Kidney tubule cell (primary cell): ENCODE results near the gene CINP.
"Not testable (repeated sequence)": the region's sequence is repeated elsewhere in the genome, so short reads cannot be mapped to it uniquely, and the experiment has no call there.

Experiments
- DNase-seq: peaks from one replicate; pipeline ENCODE4 v3.0.0-alpha.2; 2018; ENCODE audit warnings: low spot score

Gene CINP

DNA sequence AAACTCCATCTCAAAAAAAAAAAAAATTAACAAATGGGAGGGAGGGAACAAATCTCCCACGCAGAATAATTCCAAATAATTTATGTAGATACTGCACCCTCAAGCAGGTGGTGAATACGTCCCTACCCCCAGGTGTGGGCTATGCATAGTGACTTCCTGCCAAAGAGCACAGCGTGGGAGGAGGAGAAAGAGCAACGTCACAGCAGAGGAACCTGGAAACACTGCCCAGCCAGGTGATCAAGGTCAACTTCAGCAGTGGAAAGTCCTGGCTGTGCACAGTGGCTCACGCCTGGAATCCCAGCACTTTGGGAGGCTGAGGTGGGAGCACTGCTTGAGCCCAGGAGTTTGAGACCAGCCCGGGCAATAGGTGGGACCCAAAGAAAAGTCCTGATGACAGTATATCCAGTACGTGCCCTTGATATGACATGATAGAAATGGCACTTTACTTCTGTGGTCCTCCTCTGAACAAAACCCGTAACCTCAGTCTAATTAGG, 9.5 kb downstream of the CINP start:
- no peak for DNase-seq

DNA sequence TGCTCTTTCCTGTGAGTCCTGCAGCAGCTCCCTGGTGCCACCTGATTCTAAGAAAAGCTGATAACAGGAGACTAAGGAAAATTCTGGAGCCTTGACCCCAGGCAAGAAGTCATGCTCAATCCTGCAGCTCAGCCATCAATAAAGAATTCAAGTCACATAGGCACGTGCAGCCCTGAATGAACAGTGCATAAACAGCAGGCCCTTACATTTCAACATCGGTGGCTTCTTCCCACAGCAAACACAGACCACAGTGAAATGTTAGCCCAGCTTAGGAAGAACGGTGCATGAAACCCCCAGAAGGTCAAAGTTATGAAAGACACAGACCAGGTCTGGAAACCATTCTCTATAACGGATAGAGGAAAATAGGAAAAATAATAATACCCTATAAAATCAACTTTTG, 10.5 kb downstream of the CINP start:
- DNase-seq: no peak

DNA sequence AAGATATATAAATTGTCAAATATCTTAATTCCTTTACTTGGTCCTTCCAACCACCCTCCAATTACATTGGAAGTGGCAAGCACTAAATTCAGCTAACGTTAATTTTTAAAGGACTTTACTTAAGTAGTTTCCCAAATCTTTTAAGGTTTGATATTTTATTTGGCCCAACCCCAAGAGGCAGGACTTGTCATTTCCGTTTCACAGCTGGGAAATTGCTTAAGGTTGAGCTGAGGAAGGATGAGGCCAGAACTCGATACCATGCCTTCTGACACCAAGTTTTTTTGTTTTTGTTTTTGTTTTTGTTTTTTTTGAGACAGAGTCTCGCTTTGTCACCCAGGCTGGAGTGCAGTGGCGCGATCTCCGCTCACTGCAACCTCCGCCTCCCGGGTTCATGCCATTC, 11.1 kb downstream of the CINP start:
- DNase-seq: not testable (repeated sequence)

DNA sequence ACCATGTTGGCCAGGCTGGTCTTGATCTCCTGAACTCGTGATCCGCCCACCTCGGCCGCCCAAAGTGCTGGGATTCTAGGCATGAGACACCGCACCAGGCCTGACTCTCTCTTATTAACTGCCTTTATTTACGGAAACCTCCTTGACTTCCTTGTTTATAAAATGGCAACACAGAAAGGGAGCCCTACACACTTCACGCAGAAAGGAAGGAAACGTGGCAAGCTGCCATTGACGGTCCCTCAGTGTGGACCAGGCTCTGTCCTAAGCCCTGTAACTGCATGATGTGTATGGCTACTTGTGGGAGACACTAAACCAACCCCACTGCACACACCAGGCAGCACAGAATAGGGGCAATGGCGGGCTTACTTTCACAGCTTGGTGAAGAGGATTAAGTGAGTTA, 11.7 kb downstream of the CINP start:
- no peak for DNase-seq

DNA sequence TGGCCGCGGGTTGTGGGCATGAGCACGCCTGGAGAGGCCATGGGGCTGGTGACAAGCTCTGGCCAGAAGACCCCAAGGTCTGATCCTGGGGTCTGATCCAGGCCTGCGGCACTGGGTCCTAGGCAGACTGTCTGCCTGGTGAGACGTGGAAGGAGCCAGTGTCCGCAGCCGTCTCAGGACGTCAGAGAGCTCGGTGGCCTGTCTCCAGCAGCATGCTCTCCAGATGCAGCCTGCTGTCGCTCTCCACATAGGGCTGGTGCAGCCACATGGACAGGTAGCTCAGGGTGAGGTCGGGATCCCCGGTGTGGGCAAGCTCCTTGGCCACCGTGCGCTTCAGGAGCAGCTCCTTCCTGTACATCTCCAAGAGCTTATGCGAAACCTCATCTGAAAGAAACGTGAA, 14.3 kb downstream of the CINP start:
- DNase-seq: no peak

DNA sequence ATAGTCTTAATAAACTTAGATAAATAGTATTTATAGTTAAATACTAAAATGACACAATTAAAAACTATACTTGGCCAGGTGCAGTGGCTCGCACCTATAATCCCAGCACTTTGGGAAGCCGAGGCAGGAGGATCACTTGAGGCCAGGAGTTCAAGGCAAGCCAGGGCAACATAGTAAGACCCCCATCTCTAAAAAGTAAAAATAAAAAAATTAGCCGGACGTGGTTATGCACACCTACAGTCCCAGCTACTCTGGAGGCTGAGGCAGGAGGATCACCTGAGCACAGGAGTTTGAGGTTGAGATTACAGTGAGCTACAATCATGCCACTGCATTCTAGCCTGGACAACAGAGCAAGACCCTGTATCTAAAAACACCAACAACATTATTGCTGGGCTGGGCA, 16.0 kb downstream of the CINP start:
- no peak for DNase-seq

DNA sequence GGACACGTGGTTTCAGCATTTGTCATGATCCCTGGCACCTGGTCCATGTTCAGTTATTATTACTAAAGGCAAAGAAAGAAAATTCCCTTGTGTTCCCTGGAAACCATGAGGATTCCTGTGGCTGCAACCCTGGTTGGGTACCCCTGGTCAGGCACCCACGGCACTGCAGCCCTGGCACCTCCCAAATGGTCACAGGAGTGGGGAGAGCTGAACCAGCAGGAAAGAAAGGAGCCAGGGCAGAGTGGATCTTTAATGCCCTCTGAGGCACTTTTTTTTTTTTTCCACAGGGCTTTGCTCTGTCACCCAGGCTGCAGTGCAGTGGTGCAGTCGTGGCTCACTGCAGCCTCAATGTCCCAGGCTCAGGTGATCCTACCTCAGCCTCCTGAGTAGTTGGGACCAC, 17.5 kb downstream of the CINP start:
- no peak for DNase-seq

DNA sequence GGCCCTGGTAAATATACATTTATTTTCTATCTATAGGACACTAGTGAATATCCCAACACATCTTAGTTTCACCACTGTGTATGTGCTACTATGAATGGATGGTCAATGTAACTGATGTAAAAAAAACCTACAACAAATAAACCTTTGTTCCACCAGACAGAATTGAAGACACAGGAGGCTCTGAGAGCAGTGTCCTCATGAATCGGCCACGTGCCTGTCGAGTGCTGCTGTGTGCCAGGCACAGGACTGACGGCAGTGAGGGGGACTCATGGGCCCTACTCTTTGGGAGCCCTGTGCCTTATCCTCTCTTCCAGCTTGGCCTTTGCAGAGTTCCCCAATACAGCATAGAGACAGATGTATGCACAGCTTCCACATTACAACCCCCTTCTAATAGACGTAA, 18.2 kb downstream of the CINP start:
- DNase-seq: no peak

DNA sequence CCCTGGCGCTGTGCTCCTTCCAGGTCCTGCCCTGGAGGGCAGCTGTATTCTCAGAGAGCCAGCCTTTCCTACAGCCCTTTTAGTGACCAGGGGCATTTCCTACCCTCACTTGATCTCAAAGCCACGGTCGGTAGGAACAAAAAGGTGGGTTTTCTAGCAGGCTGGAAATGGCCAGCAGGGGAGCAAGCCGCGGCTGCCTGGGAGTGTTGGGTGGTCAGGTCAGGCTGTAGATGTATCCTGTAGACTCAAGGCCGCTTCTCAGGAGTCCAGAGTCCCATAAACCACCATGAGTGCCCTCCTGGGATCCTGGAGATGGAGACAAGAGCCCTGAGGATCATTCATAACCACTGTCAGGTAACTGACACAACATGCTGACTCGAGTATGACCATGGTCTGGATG, 18.6 kb downstream of the CINP start:
- no peak for DNase-seq

DNA sequence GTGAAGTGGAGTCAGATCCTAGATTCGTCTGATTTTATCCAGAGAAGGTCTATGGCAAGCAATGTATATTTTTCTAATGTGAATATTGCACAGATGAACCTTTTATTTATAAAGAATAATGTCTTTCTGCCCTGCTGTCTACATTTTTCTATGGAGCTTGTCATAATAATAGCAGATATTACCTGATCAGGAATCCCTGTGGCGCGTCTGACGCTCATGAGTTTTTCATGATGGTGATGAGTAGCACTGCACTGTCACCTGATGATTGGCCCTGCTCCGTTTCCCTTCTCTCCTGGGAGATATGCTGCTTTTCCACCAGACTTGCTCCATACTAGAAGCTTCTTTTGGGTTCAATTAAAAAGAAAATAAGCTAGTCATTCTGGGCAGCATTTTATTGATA, 20.5 kb downstream of the CINP start:
- no peak for DNase-seq

DNA sequence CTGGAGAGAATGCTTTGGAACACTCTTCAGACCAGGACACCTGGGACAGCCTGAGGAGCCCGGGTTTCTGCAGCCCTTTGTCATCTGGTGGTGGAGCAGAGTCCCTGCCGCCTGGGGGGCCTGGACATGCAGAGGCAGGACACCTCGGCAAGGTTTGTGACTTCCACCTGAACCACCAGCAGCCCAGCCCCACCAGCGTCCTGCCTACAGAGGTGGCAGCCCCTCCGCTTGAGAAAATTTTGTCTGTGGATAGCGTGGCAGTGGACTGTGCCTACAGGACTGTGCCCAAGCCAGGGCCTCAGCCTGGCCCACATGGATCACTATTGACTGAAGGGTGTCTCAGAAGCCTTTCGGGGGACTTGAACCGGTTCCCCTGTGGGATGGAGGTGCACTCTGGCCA, 21.1 kb downstream of the CINP start:
- no peak for DNase-seq

DNA sequence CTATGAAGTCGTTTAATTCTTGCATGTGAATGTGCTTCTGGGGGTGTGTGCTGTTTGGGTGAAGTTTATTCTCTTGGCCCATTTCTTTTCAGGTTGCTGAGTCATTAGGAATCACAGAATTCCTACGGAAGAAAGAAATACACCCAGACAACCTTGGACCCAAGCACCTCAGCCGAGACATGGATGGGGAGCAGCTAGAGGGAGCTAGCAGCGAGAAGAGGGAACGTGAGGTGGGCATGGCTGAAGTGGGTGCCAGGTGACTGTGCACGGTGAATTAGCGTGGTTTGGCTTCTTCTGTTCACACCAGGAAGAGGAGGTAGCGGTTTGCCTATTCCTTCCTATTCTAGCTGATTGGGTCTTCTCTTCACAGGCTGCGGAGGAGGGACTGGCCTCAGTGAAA, 24.0 kb downstream of the CINP start:
- no peak for DNase-seq

DNA sequence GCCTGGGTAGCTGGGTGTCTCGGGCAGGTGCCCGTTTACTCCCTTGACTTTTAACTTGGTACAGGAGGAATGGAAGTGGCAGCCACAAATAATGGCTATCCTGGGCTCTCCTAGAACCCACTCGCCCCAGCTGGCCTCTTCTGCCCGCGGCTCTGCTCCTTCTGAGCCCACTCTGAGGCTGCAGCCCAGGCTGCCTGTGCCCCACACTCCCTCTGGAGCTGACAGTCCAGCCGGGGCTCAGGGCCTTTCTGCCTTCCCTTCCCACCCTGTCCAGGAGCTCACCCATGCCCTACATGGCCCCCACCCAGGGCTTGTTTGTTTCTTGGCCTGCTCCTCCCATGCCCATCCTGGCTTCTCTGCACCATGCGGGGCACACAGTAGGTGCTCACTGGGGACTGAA, 27.5 kb downstream of the CINP start:
- no peak for DNase-seq

DNA sequence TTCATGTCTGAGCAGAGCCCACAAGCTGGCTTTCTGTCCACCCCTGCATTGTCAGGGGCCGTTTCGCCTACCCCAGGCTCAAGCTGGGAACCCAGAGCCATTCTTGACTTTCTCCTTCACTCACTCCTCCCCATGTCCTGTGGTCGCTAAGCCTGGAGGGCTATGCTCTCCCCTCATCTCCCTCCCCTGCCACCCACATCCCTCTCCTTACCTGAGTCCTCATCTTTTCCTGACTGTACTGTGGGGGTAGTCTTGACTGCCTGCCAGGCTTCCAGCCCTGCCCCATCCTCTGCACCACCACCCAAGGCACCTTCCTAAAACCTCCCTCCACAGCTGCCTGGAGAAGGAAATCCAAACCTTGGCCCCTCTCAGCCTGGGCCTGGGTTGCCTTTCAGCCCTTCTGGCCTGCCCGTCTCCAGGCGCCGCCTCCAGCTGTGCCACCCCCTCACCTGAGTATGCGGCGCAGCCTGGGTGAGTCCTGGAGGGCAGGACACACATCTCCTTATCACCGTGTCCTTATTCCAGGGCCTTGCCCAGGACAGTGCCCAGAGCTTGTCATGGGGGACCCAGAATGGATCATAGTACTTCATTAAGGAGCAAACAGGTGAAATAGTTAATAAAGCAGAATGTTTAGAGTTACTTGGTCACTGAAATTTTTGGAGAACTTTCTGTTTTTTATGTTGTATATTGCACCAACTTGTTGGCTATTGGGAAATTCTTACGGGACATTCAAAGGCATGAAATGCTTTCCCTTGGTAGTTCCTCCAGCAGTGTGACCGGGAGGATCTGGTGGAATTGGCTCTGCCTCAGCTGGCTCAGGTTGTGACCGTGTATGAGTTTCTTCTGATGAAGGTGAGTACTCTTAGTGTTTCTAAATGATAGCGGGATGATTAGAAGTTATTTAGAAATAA, 28.6 kb downstream of the CINP start:
- no peak for DNase-seq

DNA sequence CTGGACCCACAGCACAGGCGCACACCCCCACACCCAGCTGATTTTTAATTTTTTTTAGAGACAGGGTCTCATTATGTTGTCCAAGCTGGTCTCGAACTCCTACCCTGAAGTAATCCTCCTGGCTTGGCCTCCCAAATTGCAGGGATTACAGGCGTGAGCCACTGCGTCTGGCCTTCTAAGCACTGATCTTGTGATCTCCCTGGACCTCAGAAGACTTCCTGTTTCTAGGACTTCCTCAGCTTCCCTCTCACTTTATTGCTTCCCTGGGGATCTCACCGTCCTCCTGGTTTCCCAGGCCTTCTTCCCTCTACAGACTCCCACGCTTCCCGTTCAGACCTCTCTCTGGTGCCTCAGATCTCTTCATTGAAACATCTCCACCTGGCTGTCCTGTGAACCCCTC, 29.3 kb downstream of the CINP start:
- DNase-seq: no peak

DNA sequence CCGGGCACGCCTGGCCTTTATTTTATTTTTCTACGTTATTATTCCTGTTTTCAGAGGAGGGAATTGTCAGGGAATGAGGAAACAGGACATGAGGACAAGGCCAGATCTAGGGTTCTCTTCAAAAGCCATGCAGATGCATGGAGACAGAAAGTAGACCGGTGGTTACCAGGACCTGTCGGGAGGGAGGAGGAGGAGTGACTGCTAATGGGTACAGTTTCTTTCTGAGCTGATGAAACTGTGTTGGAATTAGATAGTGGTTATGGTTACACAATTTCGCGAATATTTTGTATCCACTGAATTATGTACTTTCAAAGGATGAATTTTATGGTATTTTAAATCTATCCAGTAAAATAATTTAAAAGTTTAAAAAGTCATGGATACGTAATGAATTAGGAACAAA, 31.9 kb downstream of the CINP start:
- no peak for DNase-seq

DNA sequence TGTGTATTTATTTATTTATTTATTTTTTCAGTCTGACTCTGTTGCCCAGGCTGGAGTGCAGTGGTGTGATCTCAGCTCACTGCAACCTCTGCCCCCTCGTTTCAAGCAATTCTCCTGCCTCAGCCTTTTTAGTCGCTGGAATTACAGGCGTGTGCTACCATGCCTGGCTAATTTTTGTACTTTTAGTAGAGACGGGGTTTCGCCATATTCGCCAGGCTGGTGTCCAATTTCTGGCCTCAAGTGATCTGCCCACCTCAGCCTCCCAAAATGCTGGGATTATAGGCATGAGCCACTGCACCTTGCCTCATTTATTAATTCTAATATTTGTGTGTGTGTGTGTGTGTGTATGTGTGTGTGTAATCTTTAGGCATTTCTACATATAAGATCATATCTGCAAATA, 33.3 kb downstream of the CINP start:
- not testable (repeated sequence) for DNase-seq

DNA sequence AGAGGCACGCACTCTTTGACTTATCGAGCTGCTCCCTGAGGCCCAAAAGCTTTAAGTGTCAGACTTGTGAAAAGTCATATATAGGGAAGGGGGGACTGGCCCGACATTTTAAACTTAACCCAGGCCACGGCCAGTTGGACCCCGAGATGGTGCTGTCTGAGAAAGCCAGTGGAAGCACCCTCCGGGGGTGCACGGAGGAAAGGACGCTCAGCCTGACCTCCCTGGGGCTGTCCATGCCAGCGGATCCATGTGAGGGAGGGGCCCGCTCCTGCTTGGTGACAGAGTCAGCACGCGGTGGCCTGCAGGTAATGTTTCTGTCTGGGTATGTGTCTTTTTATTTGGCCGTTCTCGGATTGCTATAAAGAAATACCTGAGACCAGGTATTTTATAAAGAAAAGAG, 36.1 kb downstream of the CINP start:
- no peak for DNase-seq

DNA sequence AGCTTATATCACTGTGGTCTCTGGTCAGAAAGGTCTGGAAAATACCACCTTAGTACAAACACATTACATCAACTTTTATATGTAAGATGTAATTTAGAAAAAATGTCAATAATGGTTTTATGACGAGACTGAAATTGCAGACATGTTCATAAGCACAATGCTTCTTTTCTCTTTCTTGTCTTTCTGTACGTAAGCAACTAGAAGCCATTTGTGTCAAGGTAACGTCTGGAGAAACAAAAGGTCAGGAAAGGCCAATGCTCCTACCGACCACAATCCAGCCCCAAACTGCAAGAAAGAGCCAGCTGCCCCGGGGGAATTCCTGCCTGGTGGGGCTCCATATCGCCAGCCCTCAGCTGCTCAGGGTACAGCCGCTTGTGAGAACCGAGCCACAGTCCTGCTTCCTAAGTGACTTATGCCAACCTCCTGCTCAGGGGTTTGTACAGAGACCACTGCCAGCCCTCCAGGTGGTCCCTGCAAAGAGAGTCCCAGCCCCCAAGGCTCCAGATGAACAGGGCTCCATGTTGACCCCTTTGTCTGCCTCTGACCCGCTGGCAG, 36.8 kb downstream of the CINP start:
- DNase-seq: no peak

DNA sequence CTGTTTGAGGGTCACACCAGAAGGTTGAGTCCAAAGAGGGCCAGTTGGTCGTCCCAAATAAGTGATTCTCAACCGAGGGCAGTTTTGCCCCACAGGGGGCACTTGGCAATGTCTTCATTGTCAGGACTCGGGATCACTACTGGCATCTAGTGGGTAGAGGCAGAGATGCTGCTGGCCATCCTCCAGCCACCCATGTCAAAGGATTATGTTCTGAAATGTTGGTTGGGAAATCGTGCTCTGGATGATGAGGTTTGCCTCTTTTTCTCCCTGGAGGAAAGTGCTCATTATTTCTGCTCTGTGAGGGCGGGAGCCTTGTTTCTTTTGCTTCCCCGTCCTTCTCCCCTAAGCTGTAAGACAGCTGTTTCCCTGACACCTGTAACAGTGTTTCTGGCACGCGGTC, 39.6 kb downstream of the CINP start:
- peak; percentile 70 for DNase-seq

DNA sequence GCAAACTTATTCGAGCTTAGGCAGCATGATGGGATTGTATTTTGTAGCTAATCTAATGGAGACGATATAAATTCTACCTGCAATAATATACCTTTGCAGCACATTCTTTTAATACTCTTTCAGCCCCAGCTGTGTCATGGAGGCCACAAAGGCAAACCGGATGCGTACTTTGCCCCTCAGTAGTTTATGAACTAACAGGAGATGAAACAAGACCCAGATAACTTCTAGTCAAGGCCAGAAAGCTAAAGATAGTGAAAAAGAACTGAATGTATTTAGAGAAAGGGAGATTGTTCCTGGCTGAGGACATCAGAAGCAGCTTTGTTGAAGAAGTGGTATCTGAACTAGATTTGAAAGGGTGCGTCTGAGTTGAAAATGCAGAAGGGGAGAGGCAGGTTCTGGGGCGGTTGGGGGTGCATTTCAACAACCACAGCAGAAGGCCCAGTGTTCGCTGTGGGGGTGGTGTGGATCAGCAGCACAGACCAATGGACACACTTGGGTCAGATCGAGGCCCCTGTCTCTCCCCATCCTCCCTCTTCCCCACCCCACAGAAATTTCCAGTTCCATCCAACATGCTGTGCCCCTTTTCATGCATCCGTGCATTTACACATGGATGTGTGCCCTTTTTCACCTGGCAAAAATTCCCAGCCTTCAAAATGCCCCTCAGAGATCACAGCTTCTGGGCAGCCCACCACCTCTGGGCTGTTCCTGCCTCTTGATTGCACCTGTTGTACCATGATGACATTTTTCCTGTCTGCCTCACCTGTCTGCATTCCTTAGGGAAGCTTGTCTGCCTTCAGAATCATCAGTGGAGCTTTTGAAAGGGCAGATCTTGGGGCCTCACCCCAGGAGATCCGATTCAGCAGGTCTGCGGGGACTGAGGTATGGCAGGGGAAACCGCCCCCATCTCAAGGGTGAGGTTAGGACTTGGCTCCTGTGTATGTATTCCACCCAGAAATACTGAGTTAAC, 41.0 kb downstream of the CINP start:
- no peak for DNase-seq

DNA sequence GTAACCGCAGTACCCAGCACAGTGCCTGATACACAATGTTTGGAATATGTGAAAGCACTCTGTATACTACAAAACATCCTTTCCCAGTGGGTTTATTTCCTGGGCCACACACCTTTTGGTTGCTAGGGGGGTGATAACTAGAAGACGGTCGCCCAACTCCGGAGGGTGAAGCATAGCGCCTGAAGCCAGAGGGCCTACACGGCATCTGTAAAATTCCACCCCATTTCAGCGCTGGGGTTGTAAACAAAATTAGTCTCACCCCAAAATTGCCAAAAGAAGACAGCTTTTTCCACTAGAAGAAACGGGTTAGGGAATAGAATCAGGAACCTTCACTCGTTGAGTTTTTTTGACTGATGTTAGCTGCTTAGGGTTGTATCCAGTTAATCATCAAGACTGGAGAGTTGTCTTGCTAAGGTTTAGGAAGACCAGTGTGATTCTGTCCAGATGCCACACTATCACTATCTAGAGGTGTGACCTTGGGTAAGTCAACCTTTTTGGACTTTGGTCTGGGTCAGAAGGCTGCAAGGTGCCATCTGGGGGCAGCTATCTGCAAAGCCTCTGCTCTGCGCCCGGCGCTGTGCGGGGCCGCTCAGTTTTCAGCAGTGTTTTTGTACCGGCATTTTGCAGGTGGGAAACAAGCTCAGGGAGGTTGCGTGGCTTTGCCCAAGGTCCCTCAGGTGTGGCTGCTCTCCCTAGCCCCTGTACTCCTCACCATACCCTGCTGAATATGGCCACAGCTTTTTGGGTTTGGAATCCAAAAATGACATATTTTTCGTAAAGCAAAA, 41.8 kb downstream of the CINP start:
- no peak for DNase-seq
